Hematopoietic multipotent progenitor cell treated with erythropoietin and hydrocortisone succinate and interleukin-3 and kit ligand, for 4 days (in vitro differentiated cells): Measurements from ENCODE around the gene CACNG3.
A peak's percentile ranks its signal among the peaks of the same experiment; 100 is the strongest.
"Not testable (repeated sequence)": the region's sequence is repeated elsewhere in the genome, so short reads cannot be mapped to it uniquely, and the experiment has no call there.

Experiments
- DNase-seq: peaks from one replicate; pipeline ENCODE4 v3.0.0-alpha.2; 2015

The CACNG3 gene

DNA sequence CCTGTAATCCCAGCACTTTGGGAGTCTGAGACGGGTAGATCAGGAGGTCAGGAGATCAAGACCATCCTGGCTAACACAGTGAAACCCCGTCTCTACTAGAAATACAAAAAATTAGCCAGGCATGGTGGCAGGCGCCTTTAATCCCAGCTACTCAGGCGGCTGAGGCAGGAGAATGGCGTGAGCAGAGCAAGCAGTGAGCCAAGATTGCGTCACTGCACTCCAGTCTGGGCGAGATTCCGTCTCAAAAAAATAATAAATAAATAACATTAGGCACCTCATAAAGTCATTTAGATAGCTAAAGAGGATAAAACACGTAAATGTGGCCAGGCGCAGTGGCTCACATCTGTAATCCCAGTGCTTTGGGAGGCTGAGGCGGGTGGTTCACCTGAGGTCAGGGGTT is 87.7 kb downstream of the CACNG3 start:
- DNase-seq: not testable (repeated sequence)

DNA sequence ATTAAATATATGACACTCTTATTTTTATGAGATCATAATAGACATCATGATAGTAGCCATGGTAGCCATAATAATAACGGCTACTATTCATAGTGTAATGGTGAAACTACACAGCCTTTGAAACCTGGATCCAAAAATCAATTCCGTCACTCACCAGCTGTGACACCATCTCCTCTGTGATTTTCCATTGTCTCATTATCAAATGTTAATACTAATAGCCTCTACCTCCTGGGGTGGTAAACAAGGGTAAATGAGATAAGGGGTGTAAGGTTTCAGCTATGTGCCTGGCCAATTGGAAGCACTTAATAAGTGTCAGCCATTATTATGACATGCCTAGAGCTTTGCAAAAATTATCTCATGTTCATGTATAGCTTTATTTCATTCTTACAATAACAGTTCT is 88.6 kb downstream of the CACNG3 start:
- no peak for DNase-seq

DNA sequence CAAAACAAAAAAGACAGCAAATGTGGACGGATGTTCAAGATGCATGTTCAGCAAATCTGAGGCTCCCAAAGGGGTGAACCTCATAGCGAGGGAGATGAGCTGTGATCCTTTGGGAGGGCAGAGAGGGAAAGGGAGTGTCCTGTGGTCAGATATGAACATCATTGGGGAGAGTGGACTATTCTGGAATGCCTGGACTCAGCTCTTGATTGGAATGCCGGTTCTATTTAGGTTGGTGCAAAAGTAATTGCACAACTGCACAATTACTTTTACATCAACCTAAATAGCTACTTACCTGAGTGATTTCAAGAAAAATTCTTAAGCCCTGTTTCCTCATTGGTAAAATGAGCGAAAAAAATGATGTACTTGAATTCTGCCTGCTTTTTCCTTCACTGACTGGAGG is 89.6 kb downstream of the CACNG3 start:
- no peak for DNase-seq

- no peak for DNase-seq
Observed at GRCh38 chr16:24346734-24347133, 90.6 kb downstream of the CACNG3 start.

DNA sequence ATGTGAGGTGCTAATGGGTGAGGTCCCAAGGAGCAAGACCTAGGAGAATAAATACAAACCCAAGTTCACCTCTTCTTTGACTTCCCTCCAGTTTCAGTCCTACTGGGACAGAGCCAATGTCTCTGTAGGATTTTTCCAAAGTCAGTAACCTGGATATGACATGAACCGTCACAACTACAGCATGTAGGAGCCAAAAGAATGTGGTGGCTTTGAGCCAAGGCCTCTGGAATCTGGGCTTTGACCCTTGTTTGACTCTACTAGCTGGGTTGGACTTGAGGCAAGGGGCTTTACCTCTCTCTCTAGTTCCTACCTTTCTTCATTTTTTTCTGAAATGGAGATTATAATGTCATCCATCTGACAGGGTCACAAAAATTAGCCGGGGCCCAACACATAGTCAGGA is 91.4 kb downstream of the CACNG3 start:
- DNase-seq: no peak

DNA sequence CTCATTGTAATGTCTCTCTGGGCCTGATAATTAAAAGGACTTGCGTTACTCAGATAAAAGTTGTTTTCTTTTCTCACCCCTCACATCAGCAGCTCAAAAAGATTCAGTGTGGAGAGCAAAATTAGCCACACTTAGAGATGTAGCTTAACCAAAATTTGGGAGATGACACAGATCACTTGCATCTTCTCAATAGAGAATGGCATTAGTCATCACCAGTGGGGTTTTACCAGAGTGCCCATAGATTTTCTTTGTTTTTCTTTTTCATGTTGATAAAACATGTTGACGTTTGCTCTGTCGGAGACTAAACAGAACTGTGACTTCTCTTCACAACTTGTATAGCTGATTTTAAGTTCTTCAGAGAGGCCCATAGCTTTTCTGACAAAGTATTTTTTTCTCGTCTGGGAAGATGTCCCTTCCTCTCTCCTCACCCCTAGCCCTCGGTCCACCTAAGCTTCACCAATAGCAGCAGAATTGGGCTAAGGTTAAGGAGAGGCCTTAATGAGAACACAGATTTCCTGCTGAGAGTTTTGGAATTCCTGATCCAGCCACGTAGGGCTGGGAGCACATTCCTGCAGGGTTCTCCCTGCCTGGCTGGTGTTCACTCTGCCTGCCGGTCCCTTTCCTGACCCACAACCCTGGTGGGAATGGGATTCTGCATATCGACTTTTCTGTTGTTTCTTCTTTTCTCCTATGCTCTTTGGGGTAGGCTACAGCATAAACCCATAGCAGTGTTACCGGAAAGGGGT is 92.6 kb downstream of the CACNG3 start:
- no peak for DNase-seq

DNA sequence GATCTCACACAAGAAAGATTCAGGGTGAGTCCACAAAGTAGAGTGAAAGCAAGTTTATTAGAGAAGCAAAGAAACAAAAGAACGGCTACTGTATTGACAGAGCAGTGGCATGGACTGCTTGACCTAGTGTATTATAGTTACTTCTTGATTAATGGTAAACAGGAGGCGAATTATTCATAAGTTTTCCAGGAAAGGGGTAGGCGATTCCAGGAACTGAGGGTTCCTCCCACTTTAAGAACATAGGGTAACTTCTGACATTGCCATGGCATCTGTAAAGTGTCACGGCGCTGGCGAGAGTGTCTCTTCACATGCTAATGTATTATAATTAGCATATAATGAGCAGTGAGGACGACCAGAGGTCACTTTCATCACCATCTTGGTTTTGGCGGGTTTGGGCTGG is 93.2 kb downstream of the CACNG3 start:
- no peak for DNase-seq

- no peak for DNase-seq
Observed at GRCh38 chr16:24352746-24353145, 96.6 kb downstream of the CACNG3 start.

DNA sequence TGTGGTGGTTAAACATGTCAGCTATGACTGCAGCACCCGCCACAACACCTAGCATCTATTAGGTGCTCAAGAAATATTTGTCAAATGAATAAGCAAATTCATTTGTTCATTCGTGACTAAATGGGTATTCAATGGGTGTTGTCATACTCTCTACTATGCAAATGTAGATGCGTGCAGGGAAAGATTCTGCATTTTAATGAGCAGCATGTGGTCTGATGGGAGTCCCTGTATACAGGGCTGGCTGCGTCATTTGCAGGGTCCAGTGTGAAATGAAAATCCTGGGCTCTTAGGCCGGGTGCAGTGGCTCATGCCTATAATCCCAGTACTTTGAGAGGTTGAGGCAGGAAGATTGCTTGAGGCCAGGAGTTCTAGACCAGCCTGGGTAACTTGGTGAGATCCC is 97.5 kb downstream of the CACNG3 start:
- DNase-seq: no peak

GRCh38 chr16:24357511-24357910 is 101.4 kb downstream of the CACNG3 start:
- no peak for DNase-seq

DNA sequence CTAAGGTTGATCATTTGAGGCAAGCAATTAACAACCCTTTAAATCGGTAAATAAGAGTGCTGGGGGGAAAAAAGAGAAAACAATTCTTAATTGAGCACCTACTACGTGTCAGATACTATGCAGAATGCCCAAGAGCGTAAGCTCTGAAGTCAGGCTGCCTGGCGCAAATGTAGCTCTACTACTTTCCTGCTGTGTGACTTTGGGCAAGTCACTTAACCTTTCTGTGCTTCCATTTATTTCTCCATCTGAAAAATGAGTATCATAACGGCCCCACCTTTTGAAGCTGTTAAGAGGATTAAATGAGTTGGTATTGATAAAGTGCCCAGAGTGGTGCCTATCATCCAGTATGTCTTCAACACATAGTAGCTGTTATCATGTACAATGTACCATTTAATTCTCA is 102.0 kb downstream of the CACNG3 start:
- no peak for DNase-seq

DNA sequence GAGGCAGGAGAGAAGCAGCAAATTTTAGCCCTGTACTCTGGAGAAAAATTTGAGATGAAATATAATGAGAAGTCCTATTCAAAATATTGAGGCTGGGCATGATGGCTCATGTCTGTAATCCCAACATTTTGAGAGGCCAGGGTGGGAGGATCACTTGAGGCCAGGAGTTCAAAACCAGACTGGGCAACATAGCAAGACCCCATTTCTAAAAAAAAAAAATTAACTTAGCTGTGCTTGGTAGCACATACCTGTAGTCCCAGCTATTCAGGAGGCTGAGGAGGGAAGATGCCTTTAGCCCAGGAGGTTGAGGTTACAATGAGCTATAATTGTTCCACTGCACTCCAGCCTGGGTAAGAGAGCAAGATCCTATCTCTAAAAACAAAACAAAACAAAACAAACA is 103.4 kb downstream of the CACNG3 start:
- no peak for DNase-seq

DNA sequence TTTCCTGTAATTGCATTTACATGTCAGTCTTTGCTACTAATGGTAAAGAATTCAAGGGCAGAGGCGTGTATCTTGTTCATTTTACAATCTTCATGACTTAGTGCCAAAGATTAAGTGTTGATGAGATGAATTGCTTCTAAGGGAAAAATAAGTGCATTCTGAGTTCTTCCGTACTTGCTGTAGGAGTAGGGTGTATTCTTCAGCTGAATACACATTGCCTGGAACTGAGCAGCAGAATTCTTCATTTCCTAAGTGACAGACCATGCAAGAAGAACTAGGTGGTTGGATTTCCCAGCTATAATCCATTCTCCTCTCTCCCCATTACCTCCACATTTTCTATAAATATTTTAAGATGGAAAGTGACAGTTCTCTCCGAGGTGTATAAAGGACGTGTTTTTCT is 104.8 kb downstream of the CACNG3 start:
- DNase-seq: no peak

DNA sequence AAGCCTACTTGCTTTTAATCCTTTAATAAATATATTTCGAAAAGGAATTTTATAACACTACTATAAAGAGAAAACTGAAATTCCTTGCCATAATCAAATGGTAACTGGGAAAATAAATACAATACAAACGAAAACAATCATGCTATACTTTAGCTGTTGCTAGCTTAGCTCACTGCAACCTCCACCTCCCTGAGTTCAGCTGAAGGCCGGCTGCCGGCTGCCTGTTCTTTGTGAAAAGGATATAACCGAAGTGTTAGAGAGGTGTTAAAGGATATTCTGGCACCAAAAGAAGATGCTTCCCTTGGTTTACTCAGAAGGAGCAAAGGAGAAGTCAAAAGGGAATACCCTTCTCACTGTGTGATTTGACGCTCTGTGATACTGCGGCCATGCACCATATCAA is 108.5 kb downstream of the CACNG3 start:
- no peak for DNase-seq

GRCh38 chr16:24367186-24367710 is 111.1 kb downstream of the CACNG3 start:
- no peak for DNase-seq

DNA sequence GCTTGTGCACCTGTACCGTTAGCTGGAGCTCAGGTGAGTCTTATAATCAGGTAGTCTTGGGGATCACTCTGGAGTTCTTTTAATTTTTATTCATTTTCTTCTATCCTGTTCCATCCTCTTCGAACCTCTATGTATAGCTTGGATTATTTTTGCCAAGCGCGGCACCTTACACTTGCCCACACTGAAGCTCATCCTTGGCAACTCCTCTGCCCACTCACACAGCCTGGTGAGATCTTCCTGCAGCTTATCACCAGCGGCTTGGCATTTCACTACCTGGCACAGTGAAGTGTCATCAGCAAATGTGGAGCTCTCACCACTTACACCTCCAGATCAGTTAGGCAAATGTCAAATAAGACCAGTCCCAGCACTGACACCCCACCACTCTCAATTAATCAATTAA is 116.7 kb downstream of the CACNG3 start:
- no peak for DNase-seq

DNA sequence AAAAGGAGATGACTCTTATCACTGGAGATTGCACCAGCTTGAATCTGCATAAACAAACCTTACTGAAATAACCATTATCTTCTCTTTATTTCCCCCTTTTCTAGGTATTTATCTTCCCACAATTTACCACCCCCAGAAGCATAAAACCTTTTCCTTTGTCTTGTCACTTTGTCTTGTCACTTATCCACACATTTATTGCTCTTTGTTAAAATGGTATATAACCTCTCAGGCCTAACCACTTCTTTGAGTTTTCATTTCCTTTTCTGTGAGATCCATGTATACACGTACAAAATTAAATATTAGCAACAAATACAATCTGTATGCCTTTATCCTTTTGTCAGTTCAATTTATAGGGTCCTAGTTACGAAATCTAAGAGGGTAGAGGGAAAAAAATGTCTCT is 122.9 kb downstream of the CACNG3 start:
- no peak for DNase-seq

DNA sequence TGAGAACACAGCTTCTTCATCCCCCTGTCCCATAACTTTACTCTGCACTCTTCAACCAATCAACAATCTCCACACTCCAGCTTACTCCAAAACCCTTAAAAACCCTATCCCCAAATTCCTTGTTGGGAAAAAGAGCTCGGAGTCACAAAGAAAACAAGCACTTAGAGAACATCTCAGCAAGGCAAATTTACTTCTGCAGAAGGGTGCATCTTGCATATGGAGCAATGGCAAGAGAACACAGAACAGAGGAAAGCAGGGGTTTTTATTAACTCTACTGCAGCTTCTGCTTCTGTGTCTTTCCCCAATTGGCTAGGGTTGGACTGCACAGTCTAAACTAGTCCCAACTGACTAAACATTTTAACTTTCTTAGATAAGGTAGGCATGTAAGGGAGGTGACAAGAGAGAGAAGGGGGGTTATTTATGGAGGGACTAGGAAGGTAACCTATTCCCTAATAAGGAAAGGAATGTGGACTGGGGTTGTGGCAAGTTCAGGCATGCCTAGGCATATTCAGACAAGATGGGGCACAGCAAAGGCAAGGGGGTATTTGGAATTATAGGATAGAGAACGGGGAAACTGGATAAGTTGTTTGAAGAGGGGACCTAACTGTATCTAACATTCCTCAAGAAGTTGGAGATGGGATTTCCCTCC is 125.5 kb downstream of the CACNG3 start:
- DNase-seq: no peak

- DNase-seq: no peak
Observed at GRCh38 chr16:24382762-24383407, 126.8 kb downstream of the CACNG3 start.

GRCh38 chr16:24394341-24394740 is 138.2 kb downstream of the CACNG3 start:
- DNase-seq: no peak

DNA sequence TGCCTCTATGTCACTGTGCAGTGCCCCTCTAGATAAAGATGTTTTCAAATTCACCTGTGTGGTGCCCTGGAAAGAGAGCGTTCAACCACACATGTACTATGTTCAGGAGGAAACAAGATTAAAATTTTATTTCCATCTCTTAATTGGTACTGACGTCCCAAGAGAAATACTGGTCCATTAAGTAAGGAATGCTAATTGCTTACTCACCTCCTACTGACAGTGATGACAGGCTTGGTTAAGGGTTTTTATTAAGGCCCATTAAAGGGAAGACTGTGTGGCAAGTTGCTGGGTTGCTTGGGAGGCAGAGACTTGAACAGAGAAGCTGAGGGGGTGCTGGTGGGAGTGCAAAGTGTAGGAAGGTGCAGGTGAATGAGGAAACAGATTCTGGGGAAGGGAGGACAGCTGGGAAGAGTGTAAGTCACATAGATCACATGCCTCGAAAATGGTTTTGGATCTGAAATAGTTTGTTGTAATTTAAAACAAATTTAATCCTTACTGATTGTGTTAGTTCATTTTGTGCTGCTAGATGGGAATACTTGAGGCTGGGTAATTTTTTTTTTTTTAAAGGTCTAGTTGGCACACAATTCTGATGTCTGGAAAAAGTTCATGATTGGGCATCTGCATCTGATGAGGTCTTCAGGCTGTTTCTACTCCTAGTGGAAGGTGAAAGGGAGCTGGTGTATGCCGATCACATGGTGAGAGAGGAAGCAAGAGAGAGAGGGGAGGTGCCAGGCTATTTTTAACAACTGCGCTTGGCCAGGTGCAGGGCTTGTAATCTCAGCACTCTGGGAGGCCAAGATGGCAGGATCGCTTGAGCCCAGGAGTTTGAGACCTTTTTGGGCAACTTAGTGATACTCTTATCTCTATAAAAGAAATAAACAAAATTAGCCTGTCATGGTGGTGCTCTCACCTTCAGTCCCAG is 140.5 kb downstream of the CACNG3 start:
- no peak for DNase-seq

GRCh38 chr16:24409045-24409444 is 152.9 kb downstream of the CACNG3 start:
- peak; percentile 11 for DNase-seq
